ENCODE data around the gene GP1BB.

- TF ChIP-seq EZH2phosphoT487 (IDR thresholded peaks at IDR 0.05; ENCODE audit: insufficient read depth, low read depth) (no peak), EZH2 (IDR thresholded peaks at IDR 0.05; ENCODE audit: insufficient read depth, poor library complexity, severe bottlenecking) (no peak)
Observed at GRCh38 chr22:19735665-19736510, 12.5 kb downstream of the GP1BB start.
